G401 (cell line): ENCODE measurements around the gene TSPEAR. TPM values are rescaled to one million over a fixed set of nuclear protein-coding genes. Genes with fewer than 3 reads are reported as not detected.
"Not testable (repeated sequence)": the region's sequence is repeated elsewhere in the genome, so short reads cannot be mapped to it uniquely, and the experiment has no call there.

Experiments used
- DNase-seq: peaks from one replicate; pipeline ENCODE4 v3.0.0-alpha.2; 2015; ENCODE audit warnings: low spot score
- in situ Hi-C: cut with HindIII; loops from 2 replicates; pipeline ENCODE4 v1.10.0; 2016; ENCODE audit warnings: low sequenced_read_pairs, mixed read lengths
- total RNA-seq: library from RNA; depleted of rRNA; stranded (reverse); fragments of >200 nt; shearing (Covaris generic); gene quantifications from 2 replicates; pipeline ENCODE4 v1.2.3, GENCODE V29; 2014

Gene TSPEAR
- total RNA-seq, 1 experiment from 2014 or later: not detected

DNA sequence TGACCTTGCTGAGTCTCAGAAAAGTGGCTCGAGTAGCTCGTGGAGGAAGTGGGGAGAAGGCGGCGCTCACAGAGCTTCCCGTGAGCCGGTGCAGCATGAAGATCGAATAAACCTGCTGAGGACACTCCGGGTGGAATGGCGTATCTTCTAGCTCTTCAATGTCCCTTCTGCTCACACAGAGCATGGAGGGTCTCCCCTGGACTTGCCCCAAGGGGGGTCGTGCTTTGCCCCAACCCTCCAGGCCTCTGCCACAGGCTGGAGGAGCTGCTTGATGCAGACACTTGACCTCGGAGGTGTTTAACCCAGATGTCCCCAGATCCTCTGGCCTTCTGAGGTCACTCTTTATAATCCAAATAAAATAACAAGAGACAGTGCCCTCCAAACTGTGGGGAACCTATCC, 16.6 kb downstream of the TSPEAR start:
- no peak for DNase-seq
- in situ Hi-C loops: no loop called here

DNA sequence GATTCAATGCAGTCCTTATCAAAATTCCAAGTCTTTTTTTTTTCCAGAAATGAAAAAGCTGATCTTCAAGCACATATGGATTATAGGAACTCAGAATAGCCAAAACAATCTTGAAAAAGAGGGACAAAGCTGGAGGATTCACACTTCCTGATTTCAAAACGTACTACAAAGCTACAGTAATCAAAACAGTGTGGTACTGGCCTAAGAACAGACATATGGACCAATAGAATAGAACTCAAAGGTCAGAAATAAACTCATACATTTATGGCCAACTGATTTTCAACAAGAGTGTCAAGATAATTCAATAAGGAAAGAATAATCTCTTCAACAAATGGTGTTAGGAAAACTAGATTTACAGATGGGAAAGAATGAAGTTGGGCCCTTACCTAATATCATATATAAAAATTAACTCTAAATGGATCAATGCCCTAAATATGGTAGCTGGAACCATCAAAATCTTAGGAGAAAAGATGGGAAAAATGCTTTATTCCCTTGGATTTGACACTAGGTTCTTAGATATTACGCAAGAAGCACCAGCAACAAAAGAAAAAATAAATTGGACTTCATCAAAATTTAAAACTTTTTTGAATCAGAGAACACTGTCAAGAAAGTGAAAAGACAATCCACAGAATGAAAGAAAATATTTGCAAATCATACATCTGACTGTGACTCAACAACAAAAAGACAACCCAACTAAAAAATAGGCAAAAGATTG, 18.4 kb downstream of the TSPEAR start:
- in situ Hi-C loops: no loop called here
- DNase-seq: no peak

GRCh38 chr21:44691686-44692085, 19.7 kb downstream of the TSPEAR start:
- in situ Hi-C loops: no loop called here

GRCh38 chr21:44689740-44690139, 21.6 kb downstream of the TSPEAR start:
- in situ Hi-C loops, DNase-seq: not testable (repeated sequence)

More at GRCh38 chr21:44691686-44692085, 19.7 kb downstream of the TSPEAR start:
- DNase-seq: no peak

GRCh38 chr21:44687671-44688070, 23.7 kb downstream of the TSPEAR start:
- in situ Hi-C loops: no loop called here
- no peak for DNase-seq

DNA sequence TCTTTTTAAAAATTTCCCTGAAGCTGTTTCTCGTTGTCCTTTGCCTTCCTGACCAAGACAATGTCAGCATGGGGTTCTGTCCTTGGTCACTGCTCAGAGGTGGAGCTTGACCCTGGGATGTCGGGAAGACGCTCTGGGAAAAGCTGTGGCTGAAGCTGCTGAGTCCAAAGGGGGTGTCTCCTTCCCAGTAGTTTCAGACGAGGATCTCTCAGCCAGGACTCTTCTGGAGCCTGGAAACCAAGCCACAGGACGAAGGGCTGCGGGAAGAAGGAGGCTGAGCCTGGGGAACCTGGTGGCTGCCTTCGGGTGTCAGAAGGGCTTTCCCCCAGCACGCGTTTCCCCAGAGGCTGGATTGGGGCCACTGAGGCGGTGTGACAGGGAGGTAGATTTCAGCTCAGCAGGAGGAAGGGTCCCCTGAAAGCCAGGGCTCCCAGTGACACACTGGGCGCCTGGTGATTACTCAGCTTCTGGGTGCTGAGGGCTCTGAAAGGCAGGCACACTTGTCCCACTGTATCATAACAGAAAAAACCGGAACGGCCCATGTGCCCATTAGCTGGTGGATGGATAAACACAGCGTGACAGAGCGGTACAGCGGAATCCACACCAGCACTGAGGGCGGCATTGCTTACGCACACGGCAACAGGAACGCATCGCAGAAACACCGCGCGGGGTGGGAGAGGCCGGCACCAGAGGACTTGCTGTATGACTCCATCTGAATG, 24.4 kb downstream of the TSPEAR start:
- no peak for DNase-seq
- in situ Hi-C loops: no loop called here

GRCh38 chr21:44686000-44686781, 25.2 kb downstream of the TSPEAR start:
- in situ Hi-C loops: no loop called here

DNA sequence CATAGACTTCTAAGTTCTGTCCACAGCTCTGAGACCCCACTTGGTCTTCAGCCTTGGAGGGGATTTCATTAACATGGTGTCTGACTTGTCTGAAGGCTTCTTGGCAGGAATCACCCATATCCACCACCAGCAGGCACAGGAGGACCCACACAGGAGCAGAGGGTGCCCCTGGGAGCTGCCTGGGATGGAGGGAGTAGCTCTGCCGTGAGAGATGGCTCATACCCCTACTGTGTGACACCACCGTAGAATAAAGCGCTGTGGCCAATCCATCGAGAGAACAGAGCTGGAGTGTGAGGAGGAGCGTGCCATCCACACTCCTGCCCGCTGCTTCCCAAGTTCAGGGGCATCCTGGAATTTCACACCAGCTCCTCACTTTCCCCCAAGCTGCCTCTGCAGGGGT, 26.3 kb downstream of the TSPEAR start:
- in situ Hi-C loops, DNase-seq: not testable (repeated sequence)

More at GRCh38 chr21:44686000-44686781, 25.2 kb downstream of the TSPEAR start:
- DNase-seq: no peak

DNA sequence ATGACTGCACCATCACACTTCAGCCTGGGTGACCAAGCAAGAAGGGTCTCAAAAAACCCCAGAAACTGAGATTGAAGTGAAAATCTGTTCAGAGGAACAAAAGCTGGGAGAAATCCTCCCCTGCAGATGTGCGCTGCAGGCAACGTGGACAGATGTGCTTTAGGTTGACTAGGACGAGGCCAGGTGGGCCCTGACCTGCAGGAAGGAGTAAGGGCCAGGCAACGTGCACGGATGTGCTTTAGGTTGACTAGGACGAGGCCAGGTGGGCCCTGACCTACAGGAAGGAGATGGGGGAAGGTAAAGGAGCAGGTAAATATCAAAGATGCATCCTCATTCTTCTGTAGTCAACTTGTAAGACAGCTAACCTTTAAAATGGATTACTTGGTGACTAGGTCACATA, 26.9 kb downstream of the TSPEAR start:
- no peak for DNase-seq

DNA sequence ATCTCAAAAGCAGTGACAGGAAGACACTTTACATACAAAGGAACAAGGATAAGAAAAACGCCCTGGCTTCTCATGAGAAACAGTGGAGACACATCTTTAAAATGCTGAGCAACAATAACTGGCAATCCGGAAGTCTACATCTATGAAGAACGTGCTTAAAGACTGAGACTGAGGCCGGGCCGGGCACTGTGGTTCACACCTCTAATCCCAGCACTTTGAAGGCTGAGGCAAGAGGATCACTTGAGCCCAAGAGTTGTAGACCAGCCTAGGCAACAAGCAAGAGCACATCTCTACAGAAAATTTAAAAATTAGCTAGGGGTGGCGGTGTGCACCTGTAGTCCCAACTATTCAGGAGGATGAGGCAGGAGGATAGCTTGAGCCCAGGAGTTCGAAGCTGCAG, 27.3 kb downstream of the TSPEAR start:
- in situ Hi-C loops: no loop called here
- DNase-seq: no peak

More for the DNA sequence above, 26.9 kb downstream of the TSPEAR start:
- in situ Hi-C loops: no loop called here

DNA sequence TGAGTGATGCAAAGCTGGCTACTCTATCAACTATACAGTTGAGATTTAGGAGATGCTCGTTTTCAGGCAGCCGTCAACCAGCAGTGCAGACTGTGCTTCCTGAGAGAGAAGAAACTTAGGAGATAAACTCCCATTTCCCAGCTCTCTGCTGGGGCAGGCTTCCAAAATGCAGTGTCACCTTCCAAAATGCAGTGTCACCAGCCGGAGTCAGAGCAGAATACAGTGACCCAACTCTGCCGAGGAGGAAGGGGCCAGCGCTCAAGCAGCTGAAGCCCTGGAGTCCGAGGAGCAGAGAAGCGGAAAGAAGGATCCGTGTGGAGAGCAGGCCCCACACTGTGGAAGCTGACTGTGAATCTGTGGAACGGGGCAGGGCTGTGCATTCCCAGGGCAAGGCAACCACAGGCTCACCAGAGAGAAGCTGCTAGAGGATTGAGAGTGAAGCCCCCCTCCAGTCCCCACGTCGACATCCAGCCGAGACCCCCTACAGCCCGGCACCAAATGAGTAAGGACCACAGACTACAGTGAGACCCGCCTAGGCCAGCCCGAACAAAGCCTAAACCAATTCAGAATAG, 28.7 kb downstream of the TSPEAR start:
- no peak for DNase-seq
- in situ Hi-C loops: no loop called here

DNA sequence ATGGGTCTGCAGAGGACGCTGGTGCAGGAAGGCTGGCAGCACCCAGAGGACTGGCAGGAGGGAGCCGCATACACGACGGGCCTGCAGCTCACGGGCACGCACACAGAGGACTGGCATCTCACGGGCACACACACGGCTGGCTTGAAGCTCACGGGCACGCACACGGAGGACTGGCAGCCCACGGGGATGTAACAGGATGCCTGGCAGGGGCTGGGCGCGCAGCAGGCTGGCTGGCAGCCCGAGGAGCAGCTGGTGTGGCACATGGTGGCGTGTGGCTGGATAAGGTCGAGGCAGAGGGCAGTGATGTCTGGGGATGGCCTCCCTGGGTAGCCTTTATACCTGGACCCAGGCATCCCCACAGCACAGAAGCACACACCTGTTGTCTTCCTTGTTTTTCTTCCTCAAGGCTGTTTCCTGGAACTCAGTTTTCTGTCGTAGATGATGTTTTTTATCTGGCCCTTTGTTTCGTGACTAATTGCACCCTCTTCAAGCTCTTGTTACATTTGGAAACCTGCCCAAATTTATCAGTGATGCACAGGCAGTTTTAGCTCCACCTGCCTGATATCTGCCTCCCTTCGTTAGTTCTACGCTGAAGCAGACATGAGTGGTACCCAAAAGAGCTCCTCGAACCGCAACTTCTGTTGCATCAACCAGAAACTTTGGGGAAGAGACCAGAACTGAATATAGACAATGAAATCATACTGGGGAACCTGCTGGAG, 29.4 kb downstream of the TSPEAR start, which contains the start of gene KRTAP12-1:
Gene KRTAP12-1 (minus strand): TSS at position 303 of the 719 bp plus-strand sequence. CDS start 40 bp downstream, at position 263.
- in situ Hi-C loops: no loop called here
- no peak for DNase-seq

- DNase-seq: no peak
- in situ Hi-C loops: no loop called here
Observed at GRCh38 chr21:44681152-44681551, 30.2 kb downstream of the TSPEAR start.

DNA sequence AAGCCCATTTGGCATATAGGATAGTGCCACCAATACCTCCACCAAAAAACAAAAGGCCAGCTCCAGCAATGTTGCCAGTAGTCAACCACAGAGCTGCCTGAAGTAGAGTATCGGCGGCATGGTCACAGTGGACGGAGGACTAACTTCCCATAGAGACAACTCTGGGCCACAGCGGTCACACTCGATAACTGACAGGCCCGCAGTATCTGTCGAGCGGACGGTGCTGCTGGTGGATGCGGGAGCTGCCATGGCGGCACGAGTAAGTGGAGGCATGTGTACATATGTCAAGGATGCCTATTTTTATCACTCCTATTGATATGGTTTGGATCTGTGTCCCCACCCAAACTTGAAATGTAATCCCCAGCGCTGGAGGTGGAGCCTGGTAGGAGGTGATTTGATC, 33.5 kb downstream of the TSPEAR start:
- DNase-seq: no peak

DNA sequence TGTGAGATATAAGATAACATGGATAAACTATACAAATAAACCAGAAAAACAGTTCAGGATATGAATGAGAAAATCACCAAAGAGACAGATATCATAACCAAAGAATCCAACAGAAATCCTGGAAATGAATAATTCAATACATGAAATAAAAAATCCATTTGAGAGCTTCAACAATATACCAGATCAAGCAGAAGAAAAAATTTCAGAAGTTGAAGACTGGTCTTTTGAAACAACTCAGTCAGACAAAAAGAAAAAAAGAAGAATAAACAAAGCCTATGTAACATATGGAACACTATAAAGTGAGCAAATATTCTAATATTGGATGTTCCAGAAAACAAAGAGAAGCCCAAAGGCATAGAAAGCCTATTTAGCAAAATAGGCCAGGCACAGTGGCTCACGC, 39.5 kb downstream of the TSPEAR start:
- in situ Hi-C loops: no loop called here
- DNase-seq: no peak

More for the DNA sequence above, 33.5 kb downstream of the TSPEAR start:
- in situ Hi-C loops: no loop called here

DNA sequence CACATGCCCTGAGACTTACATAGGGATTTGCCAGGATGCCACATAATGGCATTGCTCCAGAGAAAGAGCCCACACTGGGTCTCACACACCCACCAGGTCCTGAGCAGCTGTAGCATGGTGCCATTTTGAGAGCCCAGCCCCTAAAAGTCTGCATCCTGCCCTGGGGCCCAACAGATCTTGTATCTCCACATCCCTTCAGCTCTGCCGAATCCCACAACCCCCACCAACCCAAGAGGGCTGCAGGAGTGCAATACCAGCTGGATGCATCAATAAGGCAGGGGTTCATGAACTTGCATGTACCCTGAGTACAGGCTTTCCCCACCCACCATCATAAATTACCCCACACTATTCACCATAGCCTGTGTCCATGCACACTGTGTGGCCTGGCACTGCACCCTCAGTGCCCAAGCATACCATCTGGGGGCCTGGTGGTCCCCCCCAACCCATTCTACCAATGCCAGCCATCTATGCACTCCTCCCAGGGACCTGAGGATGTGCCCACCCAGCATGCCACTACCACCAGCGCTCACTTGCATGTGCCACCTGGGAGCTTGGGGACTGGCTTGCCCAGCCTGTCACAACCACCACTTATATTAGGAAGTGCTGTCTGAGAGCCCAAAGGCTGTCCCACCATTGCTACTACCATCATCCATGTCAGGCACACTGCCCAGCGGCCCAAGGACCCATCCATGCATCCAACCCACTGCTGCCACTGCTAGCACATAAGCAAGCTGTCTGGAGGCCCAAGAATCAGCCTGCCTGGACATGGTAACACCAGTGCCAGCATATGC, 40.5 kb downstream of the TSPEAR start:
- in situ Hi-C loops: no loop called here
- DNase-seq: no peak

DNA sequence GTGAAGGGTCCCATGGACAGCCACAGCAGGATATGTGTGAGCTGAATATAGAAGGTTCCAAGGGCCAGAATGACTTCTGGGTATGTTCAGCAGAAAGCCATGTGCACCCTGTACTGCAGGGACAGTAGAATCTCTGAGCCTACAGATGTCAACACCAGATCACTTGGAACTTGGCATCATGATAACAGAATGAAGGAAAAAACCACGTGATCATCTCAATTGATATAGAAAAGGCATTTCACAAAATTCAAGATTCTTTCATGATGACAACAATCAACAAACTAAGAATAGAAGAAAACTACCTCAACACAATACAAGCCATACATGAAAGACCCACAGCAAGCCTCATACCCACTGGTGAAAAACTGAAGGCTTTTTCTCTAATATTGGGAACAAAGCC, 43.8 kb downstream of the TSPEAR start:
- no peak for DNase-seq
- in situ Hi-C loops: no loop called here
